ENCODE measurements around the gene CAMK2B.
A peak's percentile ranks its signal among the peaks of the same experiment; 100 is the strongest.

Gene CAMK2B

GRCh38 chr7:44307905-44308595, 17.3 kb downstream of the CAMK2B start:
- no peak for DNase-seq

GRCh38 chr7:44307301-44307900, 18.0 kb downstream of the CAMK2B start:
- no peak for DNase-seq

GRCh38 chr7:44306606-44307005, 18.8 kb downstream of the CAMK2B start:
- no peak for DNase-seq

- DNase-seq = no peak
Observed at GRCh38 chr7:44305564-44306507, 19.6 kb downstream of the CAMK2B start.

GRCh38 chr7:44294325-44295069, 30.9 kb downstream of the CAMK2B start:
- DNase-seq = no peak

GRCh38 chr7:44293561-44294324, 31.7 kb downstream of the CAMK2B start:
- DNase-seq = no peak

GRCh38 chr7:44292876-44293560, 32.4 kb downstream of the CAMK2B start:
- DNase-seq = no peak

- DNase-seq = no peak
Observed at GRCh38 chr7:44292420-44292817, 33.0 kb downstream of the CAMK2B start.

- no peak for DNase-seq
Observed at GRCh38 chr7:44291733-44292419, 33.5 kb downstream of the CAMK2B start.

GRCh38 chr7:44291066-44291732, 34.2 kb downstream of the CAMK2B start:
- no peak for DNase-seq

- no peak for DNase-seq
Observed at GRCh38 chr7:44290252-44290620, 35.2 kb downstream of the CAMK2B start.

- peak; percentile 17 for DNase-seq
Observed at GRCh38 chr7:44289341-44290251, 35.8 kb downstream of the CAMK2B start.

- no peak for DNase-seq
Observed at GRCh38 chr7:44288811-44289340, 36.5 kb downstream of the CAMK2B start.

- DNase-seq = no peak
Observed at GRCh38 chr7:44288381-44288685, 37.1 kb downstream of the CAMK2B start.

- no peak for DNase-seq
Observed at GRCh38 chr7:44287488-44288380, 37.7 kb downstream of the CAMK2B start.

- no peak for DNase-seq
Observed at GRCh38 chr7:44286618-44287487, 38.5 kb downstream of the CAMK2B start.

GRCh38 chr7:44286182-44286617, 39.2 kb downstream of the CAMK2B start:
- DNase-seq = no peak
